CD4-positive, alpha-beta T cell treated with Interleukin-15 for 4 hours (primary cell): Measurements from ENCODE around the gene CD3D.
A peak's percentile ranks its signal among the peaks of the same experiment; 100 is the strongest.

Experiments used
- DNase-seq: peaks from one replicate; pipeline ENCODE4 v3.0.0-alpha.2; 2020; ENCODE audit warnings: low spot score

CD3D gene

DNA sequence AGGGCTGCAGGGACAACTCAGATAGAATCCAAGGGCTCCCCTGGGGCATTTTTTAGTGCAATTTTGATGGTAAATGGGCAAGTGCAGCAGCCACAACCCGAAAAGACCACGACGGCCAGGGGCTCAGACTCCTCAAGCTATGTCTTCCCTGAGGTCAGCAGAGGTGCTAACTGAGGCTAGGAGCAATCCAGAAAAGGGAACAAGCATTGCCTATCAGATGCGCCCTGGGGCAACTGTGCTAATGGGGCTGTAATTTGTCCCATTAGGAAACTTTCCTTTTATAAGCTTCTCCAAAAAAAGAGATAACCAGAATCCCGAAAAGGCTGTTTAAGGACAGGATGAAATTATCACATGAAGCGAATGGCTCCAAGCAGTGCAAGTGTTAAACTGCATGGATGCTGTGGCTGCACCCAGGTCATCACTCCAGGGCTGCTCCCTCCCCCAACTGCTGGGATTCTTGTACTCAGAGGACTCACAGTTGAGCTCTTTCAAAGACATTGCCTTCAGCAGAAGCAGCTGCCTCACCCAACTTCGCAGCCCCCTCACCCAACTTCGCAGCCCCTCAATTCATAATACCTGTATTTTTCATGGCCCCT is 40.8 kb downstream of the CD3D start:
- DNase-seq, result no peak

DNA sequence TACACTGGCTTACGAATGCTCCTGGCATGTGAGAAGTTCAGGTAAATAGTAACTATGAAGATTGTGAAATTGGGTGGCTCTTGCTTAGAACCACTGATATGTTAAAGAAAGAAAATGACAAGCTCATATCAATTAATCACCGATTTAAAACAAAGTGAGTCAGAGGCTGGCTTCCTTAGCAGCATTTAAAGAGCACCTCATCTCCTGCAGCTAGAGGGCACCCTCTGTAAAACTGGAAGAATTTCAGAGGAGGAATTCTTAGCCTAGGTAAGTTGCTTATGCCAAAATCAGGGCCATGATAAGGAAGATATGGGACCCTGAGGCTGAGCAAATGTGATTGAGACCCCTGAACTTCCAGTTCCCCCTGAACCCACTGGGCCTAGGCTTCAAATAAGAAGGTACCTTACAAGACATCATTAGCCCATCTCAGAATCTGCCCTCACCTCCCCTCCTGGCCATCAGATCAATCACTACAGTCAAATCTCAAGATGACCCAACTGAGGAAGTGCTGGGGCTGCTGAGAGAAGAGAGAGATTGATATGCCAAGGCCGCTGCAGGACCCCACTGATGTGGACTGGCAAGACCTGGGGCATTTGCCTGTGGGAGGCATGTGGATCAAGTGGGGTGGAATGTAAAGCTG is 46.6 kb downstream of the CD3D start:
- DNase-seq, result peak; percentile 76

DNA sequence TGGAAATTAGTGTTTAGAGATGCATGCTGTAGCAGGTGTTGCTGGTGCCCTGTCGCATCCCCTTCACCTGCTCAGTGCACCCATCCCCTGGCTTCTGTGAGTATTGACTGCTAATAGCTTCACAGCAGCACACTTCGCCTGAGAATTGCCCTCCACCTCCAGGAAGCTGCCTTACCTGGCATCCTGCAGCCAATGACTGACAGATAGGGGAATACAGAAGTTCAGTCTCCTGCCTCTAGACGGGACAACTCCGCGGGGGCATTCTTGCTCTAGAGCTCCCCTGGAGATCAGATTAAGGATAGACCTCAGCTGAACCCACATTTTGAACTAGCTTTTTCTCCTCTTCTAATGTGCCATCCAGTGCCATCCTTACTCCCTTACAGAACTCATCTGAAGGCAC is 47.3 kb downstream of the CD3D start:
- DNase-seq, result no peak

DNA sequence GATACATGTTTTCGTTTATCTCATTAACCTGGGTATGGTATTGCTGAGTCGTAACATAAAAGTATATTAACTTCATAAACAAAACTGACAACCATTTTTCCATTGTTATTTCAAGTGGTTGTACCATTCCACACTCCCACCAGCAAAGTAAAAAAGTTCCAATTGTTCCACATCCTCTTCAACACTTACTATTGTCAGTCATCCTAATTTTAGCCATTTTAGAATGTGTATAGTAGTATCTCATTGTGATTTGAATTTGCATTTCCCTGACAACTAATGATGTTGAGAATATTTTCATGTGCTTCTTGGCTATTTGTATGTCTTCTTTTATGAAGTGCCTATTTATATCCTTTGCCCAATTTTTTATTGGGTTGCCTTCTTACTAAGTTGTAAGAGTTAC is 48.5 kb downstream of the CD3D start:
- DNase-seq, result no peak

DNA sequence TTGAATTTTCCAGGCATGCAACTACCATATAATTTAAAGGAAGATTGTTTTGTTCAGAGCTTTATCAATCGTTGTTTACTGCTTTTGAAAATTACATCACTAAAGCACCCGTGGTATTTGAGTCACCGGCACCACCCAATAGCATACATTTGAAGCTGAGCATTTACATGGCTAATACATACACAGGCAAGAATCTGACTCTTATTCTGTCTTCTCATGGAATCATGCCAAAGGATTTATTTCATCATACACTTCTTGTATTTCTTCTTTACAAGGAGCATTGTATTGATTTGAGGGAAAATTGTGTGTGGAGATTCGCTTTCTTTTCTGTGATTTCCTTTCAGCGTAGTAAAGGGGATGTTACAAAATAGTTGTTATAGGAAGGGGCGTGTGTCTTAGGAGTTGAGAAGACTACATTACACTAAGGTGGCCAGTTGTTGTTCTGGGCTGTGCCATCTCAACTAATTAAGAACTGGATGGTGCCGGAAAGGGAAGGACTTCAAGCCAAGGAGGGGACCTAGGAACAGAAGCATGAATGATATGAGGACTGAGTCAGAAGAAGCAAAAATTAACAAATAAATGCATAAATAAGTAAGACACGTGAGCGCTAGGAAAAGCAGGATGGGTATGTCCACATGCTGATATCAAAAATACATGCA is 50.9 kb downstream of the CD3D start:
- DNase-seq, result no peak

DNA sequence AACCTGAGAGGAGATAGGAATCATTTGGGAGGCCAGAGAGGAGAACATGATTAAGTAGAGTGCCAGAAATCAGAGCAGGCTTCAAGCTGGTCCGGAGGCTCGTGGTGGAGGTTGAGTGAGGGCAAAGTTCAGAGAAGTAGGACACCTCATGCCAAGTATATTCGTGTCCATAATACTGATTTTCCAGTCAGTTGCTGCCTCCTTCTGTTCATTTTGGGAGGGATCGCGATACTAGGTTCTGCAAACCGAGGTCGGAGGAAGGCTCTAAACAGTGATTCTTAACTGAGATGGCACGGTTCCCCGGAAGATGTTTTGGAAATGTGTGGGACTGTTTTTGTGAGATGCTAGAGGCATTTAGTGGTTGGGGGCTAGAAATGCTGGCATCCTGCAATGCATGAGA is 51.6 kb downstream of the CD3D start:
- DNase-seq, result peak; percentile 63

DNA sequence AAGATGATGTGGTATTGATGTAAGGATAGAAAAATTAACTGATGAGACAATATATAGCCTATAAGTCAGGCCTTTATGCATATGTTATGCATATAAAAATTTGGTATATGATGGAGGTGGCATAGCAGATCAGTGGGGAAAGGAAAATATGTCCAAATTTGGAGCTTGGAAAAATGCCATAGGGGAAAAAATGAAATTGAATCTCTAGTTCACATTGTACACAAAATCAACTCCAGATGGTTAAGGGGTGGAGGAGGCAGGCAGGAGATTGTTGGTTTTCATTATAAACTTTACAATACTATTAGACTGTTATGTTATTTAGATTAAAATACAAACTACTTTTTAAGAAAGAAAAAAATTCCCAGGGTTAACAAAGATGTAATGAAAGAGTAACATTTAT is 53.1 kb downstream of the CD3D start:
- DNase-seq, result no peak
